WTC11 (cell line): ENCODE measurements around the gene ALCAM.

Experiments
- CREB1 ChIP-seq: sonication (generic); formaldehyde crosslinking; IDR thresholded peaks from 2 replicates; pipeline ENCODE4 v1.8.0; 2023; ENCODE audit warnings: mild to moderate bottlenecking, missing genetic modification reagents
- ELF4 ChIP-seq: sonication (generic); formaldehyde crosslinking; IDR thresholded peaks from 2 replicates; pipeline ENCODE4 v1.8.1; 2022; ENCODE audit warnings: low read depth, mild to moderate bottlenecking, moderate library complexity, missing genetic modification reagents
- TF ChIP-seq, protein P1 (sequence below): fragments of 200-600 bp; IDR thresholded peaks from 2 replicates; pipeline ENCODE4 v1.8.0; 2022; ENCODE audit warnings: antibody characterized with exemption
- TF ChIP-seq, protein P2 (sequence below): sonication (generic); formaldehyde crosslinking; IDR thresholded peaks from 2 replicates; pipeline ENCODE4 v1.8.0; 2022; ENCODE audit warnings: missing genetic modification reagents

DNA sequence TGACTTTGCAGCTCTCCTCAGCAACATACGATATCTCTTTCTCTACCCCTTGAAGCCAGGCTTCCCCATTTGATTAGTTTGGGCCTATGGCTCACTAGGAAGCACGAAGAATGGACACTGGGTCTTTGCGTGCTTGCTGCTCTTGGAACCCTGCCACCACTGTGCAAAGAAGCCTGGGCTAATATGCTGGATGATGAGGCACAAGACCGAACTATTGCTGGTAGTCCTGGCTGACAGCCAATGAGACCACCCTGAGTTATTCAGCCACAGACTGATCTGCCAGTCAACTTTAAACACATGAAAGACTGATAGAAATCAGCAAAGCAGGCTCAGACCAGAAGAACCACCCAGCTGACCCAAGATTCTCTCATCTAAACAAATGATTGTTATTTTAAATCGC, 251.8 kb downstream of the ALCAM start:
- TF ChIP-seq, protein P1, sequence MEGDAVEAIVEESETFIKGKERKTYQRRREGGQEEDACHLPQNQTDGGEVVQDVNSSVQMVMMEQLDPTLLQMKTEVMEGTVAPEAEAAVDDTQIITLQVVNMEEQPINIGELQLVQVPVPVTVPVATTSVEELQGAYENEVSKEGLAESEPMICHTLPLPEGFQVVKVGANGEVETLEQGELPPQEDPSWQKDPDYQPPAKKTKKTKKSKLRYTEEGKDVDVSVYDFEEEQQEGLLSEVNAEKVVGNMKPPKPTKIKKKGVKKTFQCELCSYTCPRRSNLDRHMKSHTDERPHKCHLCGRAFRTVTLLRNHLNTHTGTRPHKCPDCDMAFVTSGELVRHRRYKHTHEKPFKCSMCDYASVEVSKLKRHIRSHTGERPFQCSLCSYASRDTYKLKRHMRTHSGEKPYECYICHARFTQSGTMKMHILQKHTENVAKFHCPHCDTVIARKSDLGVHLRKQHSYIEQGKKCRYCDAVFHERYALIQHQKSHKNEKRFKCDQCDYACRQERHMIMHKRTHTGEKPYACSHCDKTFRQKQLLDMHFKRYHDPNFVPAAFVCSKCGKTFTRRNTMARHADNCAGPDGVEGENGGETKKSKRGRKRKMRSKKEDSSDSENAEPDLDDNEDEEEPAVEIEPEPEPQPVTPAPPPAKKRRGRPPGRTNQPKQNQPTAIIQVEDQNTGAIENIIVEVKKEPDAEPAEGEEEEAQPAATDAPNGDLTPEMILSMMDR: no peak
- TF ChIP-seq ELF4 (no peak), CREB1 (CRISPR knock-in tag) (no peak)
- TF ChIP-seq, protein P2, sequence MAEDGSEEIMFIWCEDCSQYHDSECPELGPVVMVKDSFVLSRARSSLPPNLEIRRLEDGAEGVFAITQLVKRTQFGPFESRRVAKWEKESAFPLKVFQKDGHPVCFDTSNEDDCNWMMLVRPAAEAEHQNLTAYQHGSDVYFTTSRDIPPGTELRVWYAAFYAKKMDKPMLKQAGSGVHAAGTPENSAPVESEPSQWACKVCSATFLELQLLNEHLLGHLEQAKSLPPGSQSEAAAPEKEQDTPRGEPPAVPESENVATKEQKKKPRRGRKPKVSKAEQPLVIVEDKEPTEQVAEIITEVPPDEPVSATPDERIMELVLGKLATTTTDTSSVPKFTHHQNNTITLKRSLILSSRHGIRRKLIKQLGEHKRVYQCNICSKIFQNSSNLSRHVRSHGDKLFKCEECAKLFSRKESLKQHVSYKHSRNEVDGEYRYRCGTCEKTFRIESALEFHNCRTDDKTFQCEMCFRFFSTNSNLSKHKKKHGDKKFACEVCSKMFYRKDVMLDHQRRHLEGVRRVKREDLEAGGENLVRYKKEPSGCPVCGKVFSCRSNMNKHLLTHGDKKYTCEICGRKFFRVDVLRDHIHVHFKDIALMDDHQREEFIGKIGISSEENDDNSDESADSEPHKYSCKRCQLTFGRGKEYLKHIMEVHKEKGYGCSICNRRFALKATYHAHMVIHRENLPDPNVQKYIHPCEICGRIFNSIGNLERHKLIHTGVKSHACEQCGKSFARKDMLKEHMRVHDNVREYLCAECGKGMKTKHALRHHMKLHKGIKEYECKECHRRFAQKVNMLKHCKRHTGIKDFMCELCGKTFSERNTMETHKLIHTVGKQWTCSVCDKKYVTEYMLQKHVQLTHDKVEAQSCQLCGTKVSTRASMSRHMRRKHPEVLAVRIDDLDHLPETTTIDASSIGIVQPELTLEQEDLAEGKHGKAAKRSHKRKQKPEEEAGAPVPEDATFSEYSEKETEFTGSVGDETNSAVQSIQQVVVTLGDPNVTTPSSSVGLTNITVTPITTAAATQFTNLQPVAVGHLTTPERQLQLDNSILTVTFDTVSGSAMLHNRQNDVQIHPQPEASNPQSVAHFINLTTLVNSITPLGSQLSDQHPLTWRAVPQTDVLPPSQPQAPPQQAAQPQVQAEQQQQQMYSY (CRISPR knock-in tag): no peak
